GM12892 (cell line): Measurements from ENCODE around the gene SFI1.

ENCODE experiments used
- DNase-seq: peaks from one replicate; pipeline ENCODE4 v3.0.0; 2011; ENCODE audit not compliant: insufficient read length
- FAIRE-seq: peaks from 2 replicates; lab custom pipeline; 2011; peaks lifted over from hg19 to GRCh38; lab: Jason Lieb, UNC
- POLR2A ChIP-seq: IDR thresholded peaks from 2 replicates; pipeline ENCODE4 v1.6.1; 2011; ENCODE audit warnings: low read depth, low read length, control low read depth
- POLR2AphosphoS5 ChIP-seq: IDR thresholded peaks from 2 replicates; pipeline ENCODE4 v1.6.1; 2011; ENCODE audit warnings: low read depth, low read length, control low read depth
- TAF1 ChIP-seq: IDR thresholded peaks from 2 replicates; pipeline ENCODE4 v1.6.1; 2011; ENCODE audit warnings: low read depth, mild to moderate bottlenecking, control low read depth, low read length, borderline replicate concordance

The SFI1 gene

DNA sequence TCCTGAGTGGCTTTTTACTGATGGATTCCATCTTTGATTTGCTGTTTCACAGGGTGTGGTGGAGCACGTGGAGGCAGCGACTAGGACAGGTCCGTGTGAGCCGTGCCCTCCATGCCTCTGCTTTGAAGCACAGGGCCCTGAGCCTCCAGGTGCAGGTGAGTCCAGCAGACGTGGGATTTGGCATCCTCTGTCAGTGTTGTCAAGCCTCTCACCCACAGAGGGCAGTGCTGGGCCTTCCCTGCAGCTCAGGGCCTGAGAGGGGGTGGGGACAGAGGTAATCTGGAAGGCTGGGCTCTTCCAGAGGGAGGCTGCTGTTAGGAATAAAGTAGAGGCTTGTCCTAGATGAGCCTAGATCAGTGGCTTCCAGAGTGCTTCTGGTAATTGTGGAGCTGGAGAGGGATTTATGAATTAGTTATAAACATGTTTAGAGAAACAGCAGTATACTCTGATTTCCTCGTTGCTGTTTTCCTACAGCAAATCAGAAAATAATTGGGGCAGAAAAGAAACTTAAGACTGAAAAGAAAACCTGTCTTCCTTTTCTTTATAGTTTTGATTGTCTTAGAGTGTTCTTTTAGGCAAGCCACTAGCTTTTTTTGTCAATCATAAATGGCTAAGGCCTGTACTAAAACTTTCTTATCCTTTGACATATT, 65.0 kb downstream of the SFI1 start:
- peak; percentile 40 for DNase-seq
- FAIRE-seq: peak; percentile 46
- TF ChIP-seq POLR2A (no peak), TAF1 (no peak), POLR2AphosphoS5 (no peak)

DNA sequence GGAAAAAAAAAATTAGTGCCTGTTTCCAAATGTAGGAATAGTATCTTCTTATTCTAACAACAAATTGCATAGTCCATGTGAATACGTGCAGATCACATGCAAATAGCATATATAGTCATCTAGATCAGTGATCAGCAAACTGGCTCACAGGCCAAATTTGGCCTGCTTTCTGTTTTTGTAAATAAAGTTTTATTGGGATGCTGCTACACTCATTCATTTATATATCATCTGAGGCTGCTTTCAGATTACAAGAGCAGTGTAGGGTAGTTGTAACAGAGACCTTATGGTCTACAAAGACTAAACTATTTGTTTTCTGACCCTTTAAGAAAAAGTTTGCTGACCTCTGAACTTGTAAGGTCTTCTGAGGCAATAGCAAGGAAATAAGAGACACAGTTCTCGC, 65.6 kb downstream of the SFI1 start:
- FAIRE-seq (no peak), DNase-seq (no peak)
- TF ChIP-seq TAF1: no peak
- TF ChIP-seq POLR2A: no peak
- TF ChIP-seq POLR2AphosphoS5: no peak

DNA sequence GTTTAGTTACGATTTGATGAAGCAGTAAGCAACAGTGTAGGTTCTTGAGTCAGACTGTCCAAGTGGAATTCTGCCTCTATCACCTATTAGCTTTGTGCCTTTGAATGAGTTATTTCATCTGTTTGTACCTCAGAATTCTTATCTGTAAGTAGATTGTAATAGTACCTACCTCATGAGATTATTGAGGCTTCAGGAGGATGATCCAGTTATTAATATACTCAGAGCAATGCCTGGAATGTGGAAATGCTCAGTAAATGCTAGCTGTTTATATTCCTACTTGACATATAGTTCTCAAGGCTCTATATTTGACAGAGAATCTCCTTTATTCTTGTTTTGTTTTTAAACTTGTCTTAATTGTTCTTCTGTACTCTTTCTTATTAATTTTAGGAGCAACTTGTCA, 70.1 kb downstream of the SFI1 start:
- DNase-seq (no peak), FAIRE-seq (no peak)
- TF ChIP-seq TAF1 (no peak), POLR2A (no peak), POLR2AphosphoS5 (no peak)

DNA sequence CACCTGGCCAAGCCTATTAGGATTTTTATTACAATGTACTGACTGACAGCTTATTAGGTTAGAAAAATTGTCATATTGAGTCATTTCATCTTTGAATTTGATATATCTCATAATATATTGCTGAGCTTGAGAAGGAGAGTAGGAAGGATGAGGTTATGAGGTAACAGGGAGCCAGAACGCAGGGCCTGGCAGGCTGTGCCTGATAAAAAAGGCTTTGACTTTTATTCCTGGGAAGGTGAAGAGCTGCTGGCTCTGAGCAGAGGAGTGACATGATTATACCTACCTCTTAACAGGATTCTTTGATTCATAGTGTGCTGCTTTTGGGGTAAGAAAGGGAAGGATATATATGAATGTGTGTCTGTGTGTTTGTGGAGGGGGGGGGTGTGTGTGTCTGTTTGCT, 70.9 kb downstream of the SFI1 start:
- TF ChIP-seq POLR2AphosphoS5 (no peak), TAF1 (no peak), POLR2A (no peak)
- DNase-seq (no peak), FAIRE-seq (no peak)

DNA sequence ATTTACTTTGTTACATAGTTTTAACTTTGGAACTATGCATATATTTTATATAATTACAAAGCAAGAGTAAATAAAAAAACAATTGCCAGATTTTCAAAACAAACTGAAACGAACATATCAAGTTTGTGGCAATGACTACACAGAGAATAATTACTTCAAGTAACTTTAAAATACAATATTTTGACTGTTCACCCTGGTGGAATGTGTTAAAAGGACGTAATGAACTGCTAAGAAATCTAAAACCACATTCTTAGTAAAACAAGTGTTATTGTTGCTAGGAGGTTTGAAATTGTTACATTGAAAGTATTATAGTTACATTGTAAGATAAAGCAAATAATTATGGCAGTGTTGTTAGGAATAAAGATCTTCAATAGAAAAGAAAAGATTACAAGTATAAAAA, 71.4 kb downstream of the SFI1 start:
- FAIRE-seq (no peak), DNase-seq (no peak)
- TF ChIP-seq POLR2A (no peak), POLR2AphosphoS5 (no peak), TAF1 (no peak)

DNA sequence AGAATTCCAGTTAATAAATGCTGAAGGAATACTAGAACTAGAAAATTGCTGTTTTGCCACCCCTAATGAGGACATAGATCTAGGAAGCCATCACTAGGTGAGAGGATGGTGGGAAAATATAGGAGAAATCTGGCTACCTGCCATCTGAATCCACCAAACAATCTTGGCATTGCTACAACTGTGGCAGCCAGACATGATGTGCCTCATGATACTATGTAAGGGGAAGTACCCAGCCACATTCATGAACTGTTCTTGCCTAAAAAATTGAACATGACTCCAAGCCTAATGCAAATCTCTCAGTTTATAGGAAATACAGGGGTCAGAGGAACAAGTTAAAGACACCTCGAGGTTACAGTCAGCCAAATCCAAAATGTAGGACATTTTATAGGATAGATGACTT, 72.8 kb downstream of the SFI1 start:
- no peak for FAIRE-seq

DNA sequence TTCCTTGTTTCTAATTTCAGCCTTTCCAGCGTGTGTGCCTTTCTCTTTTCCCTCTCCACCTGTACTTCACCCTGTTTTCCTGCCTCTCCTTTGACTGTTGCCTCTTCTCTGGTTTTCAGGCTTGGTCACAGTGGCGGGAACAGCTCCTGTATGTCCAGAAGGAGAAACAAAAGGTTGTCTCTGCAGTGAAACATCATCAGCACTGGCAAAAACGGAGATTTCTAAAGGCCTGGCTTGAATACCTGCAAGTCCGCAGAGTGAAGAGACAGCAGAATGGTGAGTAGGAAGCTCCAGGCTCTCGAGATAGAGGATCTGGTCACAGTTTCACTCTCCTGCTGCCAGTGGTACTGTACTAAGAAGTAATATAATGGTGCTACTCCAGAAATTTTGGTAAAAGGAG, 76.6 kb downstream of the SFI1 start:
- DNase-seq (no peak), FAIRE-seq (no peak)
- TF ChIP-seq TAF1: no peak

More for the DNA sequence above, 72.8 kb downstream of the SFI1 start:
- no peak for TF ChIP-seq POLR2A
- no peak for TF ChIP-seq POLR2AphosphoS5
- TF ChIP-seq TAF1: no peak
- DNase-seq: no peak

DNA sequence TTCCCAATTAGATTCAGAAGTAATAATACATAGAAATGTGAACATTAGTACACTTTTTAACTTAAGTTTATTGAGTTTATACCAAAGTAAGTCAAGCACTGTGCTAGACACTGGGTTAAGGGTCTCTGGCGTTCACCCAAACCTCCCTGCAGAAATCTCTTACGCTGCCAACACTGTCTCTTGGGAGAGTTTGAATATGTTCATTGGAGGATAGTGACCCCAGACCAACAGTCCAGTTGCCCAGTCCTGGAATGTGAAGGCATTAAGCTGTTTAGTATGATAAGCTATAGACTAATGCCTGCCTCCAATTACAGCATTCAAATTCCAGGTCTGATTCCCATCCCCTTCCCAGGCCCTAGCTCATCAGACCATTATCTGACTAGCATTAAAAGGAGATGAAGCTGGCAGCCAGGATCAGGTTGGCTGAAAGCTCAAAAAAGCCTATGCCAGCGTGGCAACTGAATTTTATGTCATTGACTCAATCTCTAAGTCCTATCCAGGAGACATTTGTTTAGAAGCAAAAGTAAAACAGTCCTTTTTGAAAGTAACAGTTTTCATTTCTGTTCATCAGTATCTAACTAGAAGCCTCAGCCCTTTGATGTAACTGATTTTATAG, 77.8 kb downstream of the SFI1 start:
- FAIRE-seq (no peak), DNase-seq (no peak)
- no peak for TF ChIP-seq POLR2A
- no peak for TF ChIP-seq POLR2AphosphoS5
- TF ChIP-seq TAF1: no peak

DNA sequence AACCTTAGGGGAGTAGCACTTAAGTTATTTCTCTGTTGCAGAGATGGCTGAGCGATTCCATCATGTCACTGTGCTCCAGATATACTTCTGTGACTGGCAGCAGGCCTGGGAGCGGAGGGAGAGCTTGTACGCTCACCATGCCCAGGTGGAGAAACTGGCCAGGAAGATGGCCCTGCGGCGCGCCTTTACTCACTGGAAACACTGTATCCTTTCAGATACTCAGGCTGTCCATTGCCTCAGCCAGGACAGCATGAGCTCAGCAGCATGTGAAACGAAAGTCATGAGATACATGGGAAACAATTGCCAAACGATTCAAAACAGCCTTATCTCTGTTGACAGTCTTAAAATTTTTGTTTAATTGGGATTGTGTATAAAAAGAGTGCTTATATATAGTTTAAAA, 78.9 kb downstream of the SFI1 start:
- no peak for FAIRE-seq

DNA sequence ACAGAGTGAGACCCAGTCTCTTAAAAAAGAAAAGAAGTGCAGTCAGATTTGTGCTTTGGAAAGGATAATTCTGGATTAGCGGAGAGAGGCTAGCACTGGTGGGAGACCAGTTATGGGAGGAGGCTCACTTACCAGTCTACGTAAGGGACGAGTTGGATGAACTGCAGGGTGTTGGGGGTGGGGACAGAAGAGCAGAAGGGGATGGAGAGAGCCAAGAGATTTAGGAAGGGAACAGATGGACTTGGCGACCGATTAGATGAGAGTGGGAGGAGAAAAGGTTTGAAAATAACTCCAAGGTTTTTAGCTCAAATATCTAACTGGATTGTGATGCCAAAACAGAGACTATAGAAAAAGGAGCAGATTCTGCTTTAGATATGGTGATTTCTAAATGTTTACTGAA, 81.4 kb downstream of the SFI1 start:
- no peak for TF ChIP-seq POLR2AphosphoS5
- no peak for TF ChIP-seq TAF1
- no peak for TF ChIP-seq POLR2A
- no peak for FAIRE-seq
- DNase-seq: no peak

More for the DNA sequence above, 78.9 kb downstream of the SFI1 start:
- DNase-seq: no peak
- TF ChIP-seq TAF1: no peak
- TF ChIP-seq POLR2AphosphoS5: no peak
- no peak for TF ChIP-seq POLR2A

DNA sequence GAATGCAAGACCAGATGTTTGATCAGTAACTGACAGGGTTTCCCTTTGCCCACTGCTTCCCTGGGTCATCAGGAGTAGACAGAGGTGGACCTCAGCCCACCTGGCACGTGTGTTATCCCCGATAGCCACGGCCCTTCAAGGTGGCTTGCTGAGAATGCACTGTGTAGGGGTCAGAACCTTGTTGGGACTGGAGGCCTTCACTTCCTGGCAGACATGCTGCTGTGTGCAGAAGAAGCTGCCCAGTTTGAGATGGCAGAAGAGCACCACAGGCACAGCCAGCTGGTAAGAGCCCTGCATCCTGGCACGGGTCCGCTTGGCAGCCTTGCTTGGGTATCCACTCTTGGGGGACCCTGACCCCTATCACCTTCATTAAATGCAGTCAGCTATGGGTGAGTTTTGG, 81.8 kb downstream of the SFI1 start:
- FAIRE-seq (no peak), DNase-seq (no peak)
- TF ChIP-seq POLR2AphosphoS5 (no peak), POLR2A (no peak), TAF1 (no peak)

DNA sequence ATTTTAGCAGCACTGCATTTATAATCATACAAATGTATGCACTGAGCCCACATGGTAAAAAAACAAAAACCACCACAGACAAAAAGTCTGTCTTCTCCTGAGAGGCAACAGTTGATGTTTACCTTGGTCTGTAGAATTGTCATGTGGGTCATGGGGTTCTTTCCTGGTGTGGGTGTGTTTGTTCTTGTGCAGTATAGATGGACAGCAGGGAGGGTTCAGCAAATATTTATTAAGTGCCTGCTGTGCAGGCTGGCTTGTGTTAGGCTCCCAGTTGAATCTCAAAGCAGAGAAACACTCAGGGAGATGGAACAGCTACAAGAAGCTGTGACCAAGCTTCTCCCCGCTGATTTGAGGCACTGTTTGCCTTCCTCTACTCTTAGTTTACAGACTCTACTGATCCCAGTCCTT, 83.5 kb downstream of the SFI1 start:
- no peak for DNase-seq
- TF ChIP-seq TAF1: no peak
- FAIRE-seq: no peak

DNA sequence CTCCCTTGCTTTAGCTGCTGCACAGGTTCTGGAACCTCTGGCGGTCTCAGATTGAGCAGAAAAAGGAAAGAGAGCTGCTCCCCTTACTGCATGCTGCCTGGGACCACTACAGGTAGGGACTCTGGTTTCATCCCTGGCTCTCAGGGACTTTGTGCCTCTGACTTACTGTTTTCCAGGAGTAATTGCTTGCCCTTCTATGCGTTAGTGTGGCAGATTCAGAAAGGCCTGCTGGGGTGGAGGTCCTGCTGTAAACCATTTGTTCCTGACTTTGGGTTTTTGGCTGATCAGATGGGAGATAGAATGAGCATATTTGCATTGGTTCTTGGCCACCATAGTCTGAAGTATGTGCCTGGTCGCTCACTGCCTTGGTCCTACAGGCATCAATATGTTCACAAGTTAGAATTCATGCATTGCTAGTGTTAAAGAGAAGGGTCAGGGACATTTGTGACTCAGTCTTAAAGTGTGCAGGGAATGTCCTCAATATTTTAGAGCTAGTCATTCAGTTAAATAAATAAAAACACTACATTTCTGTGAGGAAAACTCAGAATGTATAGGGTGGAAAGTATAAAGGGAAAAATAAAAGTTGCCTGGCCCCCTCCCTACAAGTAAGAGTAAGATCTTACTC, 87.6 kb downstream of the SFI1 start:
- TF ChIP-seq POLR2A (no peak), POLR2AphosphoS5 (no peak)
- FAIRE-seq (no peak), DNase-seq (no peak)

DNA sequence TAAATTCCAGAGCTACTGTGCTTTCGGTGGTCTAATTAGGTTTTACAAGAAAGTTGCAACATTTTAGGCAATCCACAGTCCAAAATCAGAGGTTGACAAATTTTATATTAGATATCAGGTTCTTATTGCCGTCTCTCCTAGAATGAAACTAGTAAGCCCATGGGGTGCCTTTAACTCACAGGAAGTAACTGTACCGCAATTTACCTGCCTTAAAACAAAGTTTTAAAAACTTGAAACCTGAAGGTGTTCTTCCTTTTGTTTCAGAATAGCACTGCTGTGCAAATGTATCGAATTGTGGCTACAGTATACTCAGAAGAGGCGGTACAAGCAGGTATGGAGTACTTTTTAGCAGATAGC, 88.4 kb downstream of the SFI1 start:
- FAIRE-seq (no peak), DNase-seq (no peak)
- no peak for TF ChIP-seq POLR2A
- no peak for TF ChIP-seq TAF1
- no peak for TF ChIP-seq POLR2AphosphoS5
